Small intestine (tissue), 7 donors: Measurements from ENCODE around the gene LEKR1. TPM values are rescaled to one million over a fixed set of nuclear protein-coding genes. Genes with fewer than 3 reads are reported as not detected.
"Not testable (repeated sequence)": the region's sequence is repeated elsewhere in the genome, so short reads cannot be mapped to it uniquely, and the experiment has no call there.

Source experiments
- DNase-seq, 2 donors: peaks; one replicate each; pipeline versions ENCODE4 v3.0.0 to v3.0.0-alpha.2; 2013
- FAIRE-seq: peaks from 2 replicates; lab custom pipeline; 2012; peaks lifted over from hg19 to GRCh38; lab: Jason Lieb, UNC
- H3K27ac ChIP-seq, 3 donors: one replicate each; pipeline ENCODE4 v1.5.1; 2013; ENCODE audit warnings: low read length in 2 of 3, mild to moderate bottlenecking in 2 of 3, control low read depth in 1 of 3, inconsistent platforms in 1 of 3, low read depth in 1 of 3, moderate library complexity in 1 of 3
- H3K27me3 ChIP-seq, 3 donors: one replicate each; pipeline ENCODE4 v1.6.1; 2013; ENCODE audit warnings: low read length in 3 of 3, inconsistent platforms in 1 of 3; ENCODE audit not compliant: control insufficient read depth in 3 of 3, insufficient read depth in 3 of 3
- H3K36me3 ChIP-seq, 3 donors: one replicate each; pipeline ENCODE4 v1.6.1; 2013; ENCODE audit warnings: low read length in 3 of 3, inconsistent platforms in 1 of 3, low read depth in 1 of 3, mild to moderate bottlenecking in 1 of 3, moderate library complexity in 1 of 3; ENCODE audit not compliant: control insufficient read depth in 3 of 3, insufficient read depth in 2 of 3
- H3K4me1 ChIP-seq, 3 donors: one replicate each; pipeline ENCODE4 v1.6.1; 2013; ENCODE audit warnings: low read length in 2 of 3, inconsistent platforms in 1 of 3, low read depth in 1 of 3, mild to moderate bottlenecking in 1 of 3, moderate library complexity in 1 of 3; ENCODE audit not compliant: control insufficient read depth in 3 of 3, insufficient read depth in 2 of 3
- H3K4me3 ChIP-seq, 3 donors: one replicate each; pipeline ENCODE4 v1.5.1; 2013; ENCODE audit warnings: low read length in 3 of 3, control low read depth in 1 of 3, inconsistent platforms in 1 of 3, low read depth in 1 of 3, mild to moderate bottlenecking in 1 of 3, moderate library complexity in 1 of 3
- H3K9me3 ChIP-seq, 2 donors: one replicate each; pipeline ENCODE4 v1.6.1; 2013; ENCODE audit warnings: low read depth in 1 of 2, low read length in 1 of 2; ENCODE audit not compliant: control insufficient read depth in 2 of 2, insufficient read depth in 1 of 2
- WGBS, 3 donors: extraction: QIAGEN DNeasy Blood & Tissue Kit; methylation state at CpG; one replicate each; pipeline ENCODE4 v1.1.7; 2013; 5-methylcytosine and 5-hydroxymethylcytosine counted together
- polyA plus RNA-seq, 4 donors: library from polyadenylated mRNA; stranded (reverse) in 3 of 4; unstranded in 1 of 4; fragments of 200-250 nt in 3 of 4; fragments of 120-200 nt in 1 of 4; gene quantifications; one replicate each; pipeline versions ENCODE4 v1.2.1 to v1.2.3, GENCODE V29; 2013
- donor health status: healthy with polysubstance abuse.
- donor health status: control.
- donor health status: control.
- donor health status: Bipolar disorder and iron deficiency.
- donor health status: healthy.

Gene LEKR1
- polyA plus RNA-seq, 4 donors: 0.63 to 2.5 TPM; not detected in 2

GRCh38 chr3:156888576-156888975 lies 62.4 kb downstream of the LEKR1 start:
- DNase-seq (no peak), FAIRE-seq (no peak)
- peaks cover 0 to 11% of the 10 kb centered on the region in 2 donors for H3K9me3 ChIP-seq
- no peaks in the 10 kb centered on the region for H3K27me3 ChIP-seq
- no peak overlapping the region for H3K27ac ChIP-seq
- H3K4me1 ChIP-seq: no peaks in the 10 kb centered on the region
- WGBS, 3 donors: 59 to 82% (median 70%) methylated on average over 1 of the region's 1 CpG
- H3K4me3 ChIP-seq: no peak overlapping the region
- H3K36me3 ChIP-seq: no peaks in the 10 kb centered on the region

- H3K27ac ChIP-seq: no peak overlapping the region
- no peaks in the 10 kb centered on the region for H3K36me3 ChIP-seq
- 75 to 91% (median 80%) methylated on average over 1 of the region's 1 CpG for WGBS, 3 donors
- no peak overlapping the region for H3K4me3 ChIP-seq
- no peaks in the 10 kb centered on the region for H3K27me3 ChIP-seq
- H3K9me3 ChIP-seq: no peaks in the 10 kb centered on the region
- H3K4me1 ChIP-seq: no peaks in the 10 kb centered on the region
- FAIRE-seq (no peak), DNase-seq (no peak)
Observed at GRCh38 chr3:156892701-156893100, 66.5 kb downstream of the LEKR1 start.

GRCh38 chr3:156895374-156895773 lies 69.2 kb downstream of the LEKR1 start:
- not testable (repeated sequence) for H3K9me3 ChIP-seq, DNase-seq, H3K4me3 ChIP-seq, H3K27me3 ChIP-seq, FAIRE-seq, H3K4me1 ChIP-seq, H3K36me3 ChIP-seq, H3K27ac ChIP-seq
- WGBS, 3 donors: 64 to 89% (median 71%) methylated on average over 1 of the region's 1 CpG

- FAIRE-seq, H3K9me3 ChIP-seq, H3K4me3 ChIP-seq, H3K36me3 ChIP-seq, H3K4me1 ChIP-seq, DNase-seq, H3K27me3 ChIP-seq, H3K27ac ChIP-seq: not testable (repeated sequence)
- WGBS, 3 donors: 80 to 95% (median 86%) methylated on average over 1 of the region's 1 CpG
Observed at GRCh38 chr3:156897851-156898250, 71.7 kb downstream of the LEKR1 start.

GRCh38 chr3:156898296-156898880 lies 72.2 kb downstream of the LEKR1 start:
- no peaks in the 10 kb centered on the region for H3K4me1 ChIP-seq
- 79 to 94% (median 89%) methylated on average over 5 of the region's 5 CpGs for WGBS, 3 donors
- no peak overlapping the region for H3K4me3 ChIP-seq
- no peaks in the 10 kb centered on the region for H3K9me3 ChIP-seq
- no peaks in the 10 kb centered on the region for H3K36me3 ChIP-seq
- H3K27ac ChIP-seq: no peak overlapping the region
- H3K27me3 ChIP-seq: no peaks in the 10 kb centered on the region
- FAIRE-seq: no peak
- no peak for DNase-seq

- Histone ChIP-seq H3K4me3 (no peak overlapping the region), H3K9me3 (no peaks in the 10 kb centered on the region), H3K27me3 (no peaks in the 10 kb centered on the region), H3K27ac (no peak overlapping the region), H3K4me1 (no peaks in the 10 kb centered on the region), H3K36me3 (no peaks in the 10 kb centered on the region)
- WGBS, 3 donors: 81 to 89% (median 86%) methylated on average over 1 of the region's 1 CpG
- DNase-seq: no peak
- FAIRE-seq: no peak
Observed at GRCh38 chr3:156899951-156900350, 73.8 kb downstream of the LEKR1 start.

GRCh38 chr3:156902916-156903315 lies 76.8 kb downstream of the LEKR1 start:
- FAIRE-seq (peak; percentile 82), DNase-seq (no peak)
- Histone ChIP-seq H3K27ac (no peak overlapping the region), H3K9me3 (no peaks in the 10 kb centered on the region), H3K27me3 (no peaks in the 10 kb centered on the region), H3K36me3 (no peaks in the 10 kb centered on the region), H3K4me1 (no peaks in the 10 kb centered on the region), H3K4me3 (no peak overlapping the region)

GRCh38 chr3:156906275-156906674 lies 80.1 kb downstream of the LEKR1 start:
- H3K4me1 ChIP-seq: no peaks in the 10 kb centered on the region
- no peaks in the 10 kb centered on the region for H3K36me3 ChIP-seq
- no peak for DNase-seq
- H3K27me3 ChIP-seq: no peaks in the 10 kb centered on the region
- no peaks in the 10 kb centered on the region for H3K9me3 ChIP-seq
- H3K27ac ChIP-seq: no peak overlapping the region
- no peak overlapping the region for H3K4me3 ChIP-seq
- FAIRE-seq: no peak
- 74 to 89% (median 86%) methylated on average over 2 of the region's 2 CpGs for WGBS, 3 donors

GRCh38 chr3:156908398-156908797 lies 82.2 kb downstream of the LEKR1 start:
- no peaks in the 10 kb centered on the region for H3K36me3 ChIP-seq
- no peak overlapping the region for H3K4me3 ChIP-seq
- no peak for DNase-seq
- no peaks in the 10 kb centered on the region for H3K27me3 ChIP-seq
- no peaks in the 10 kb centered on the region for H3K9me3 ChIP-seq
- H3K27ac ChIP-seq: no peak overlapping the region
- no peaks in the 10 kb centered on the region for H3K4me1 ChIP-seq
- 90 to 95% (median 91%) methylated on average over 1 of the region's 1 CpG for WGBS, 3 donors
- no peak for FAIRE-seq
